GM18858 (cell line): ENCODE measurements around the gene LTBP1.

Experiments
- ATAC-seq: cut with Tn5 transposase; IDR thresholded peaks from one replicate; pipeline ENCODE4 v1.9.1; 2021; ENCODE audit not compliant: unreplicated experiment

Gene LTBP1

DNA sequence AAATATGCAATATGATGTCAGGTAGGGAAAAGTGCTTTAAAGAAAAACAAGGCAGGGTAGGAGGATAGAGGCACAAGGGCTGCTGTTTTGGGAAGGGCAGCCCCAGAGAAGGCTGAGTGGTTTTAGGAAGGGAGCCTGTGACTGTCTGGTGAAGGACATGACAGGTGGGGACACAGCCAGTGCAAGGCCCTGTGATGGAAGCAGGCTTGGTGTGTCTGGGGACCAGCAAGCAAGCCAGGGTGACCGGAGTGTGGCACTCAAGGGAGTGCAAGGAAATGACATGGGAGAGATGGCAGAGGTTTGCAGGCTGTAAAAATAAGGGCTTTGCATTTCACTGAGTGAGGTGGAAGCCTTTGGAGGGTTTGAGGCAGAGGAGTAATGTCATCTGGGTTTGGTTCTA lies 62.0 kb downstream of the LTBP1 start:
- no peak for ATAC-seq

DNA sequence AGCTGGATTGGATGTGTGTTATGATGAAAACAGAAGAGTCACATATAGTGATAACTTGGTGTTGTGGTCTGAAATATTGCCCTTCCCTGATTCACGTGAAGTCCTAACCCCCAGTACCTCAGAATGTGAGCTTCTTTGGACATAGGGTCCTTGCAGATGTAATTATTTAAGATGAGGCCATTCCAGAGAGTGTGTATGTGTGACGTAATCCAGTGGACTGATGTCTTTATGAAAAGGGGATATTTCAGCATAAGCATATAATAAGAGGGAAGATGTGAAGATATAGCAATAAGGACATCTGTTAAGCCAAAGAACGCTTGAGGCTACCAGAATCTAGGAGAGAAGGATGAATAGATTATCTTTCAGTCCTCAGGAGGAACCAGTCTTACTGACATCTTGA lies 62.5 kb downstream of the LTBP1 start:
- no peak for ATAC-seq

DNA sequence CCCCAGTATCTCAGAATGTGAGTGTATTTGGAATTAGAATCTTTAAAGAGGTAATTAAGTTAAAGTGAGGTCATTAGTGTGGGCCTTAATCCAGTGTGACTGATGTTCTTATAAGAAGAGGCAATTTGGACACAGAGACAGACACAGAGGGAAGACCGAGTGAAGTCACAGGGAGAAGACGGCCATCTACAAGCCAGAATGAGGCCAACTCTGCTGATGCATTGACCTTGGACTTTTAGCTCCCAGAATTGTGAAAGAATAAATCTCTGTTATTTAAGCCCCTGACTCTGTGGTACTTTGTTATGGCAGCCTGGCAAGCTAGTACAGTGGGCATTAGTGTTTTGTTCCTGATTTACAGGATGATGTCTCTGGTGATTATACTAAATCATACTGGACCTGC lies 64.6 kb downstream of the LTBP1 start:
- no peak for ATAC-seq

DNA sequence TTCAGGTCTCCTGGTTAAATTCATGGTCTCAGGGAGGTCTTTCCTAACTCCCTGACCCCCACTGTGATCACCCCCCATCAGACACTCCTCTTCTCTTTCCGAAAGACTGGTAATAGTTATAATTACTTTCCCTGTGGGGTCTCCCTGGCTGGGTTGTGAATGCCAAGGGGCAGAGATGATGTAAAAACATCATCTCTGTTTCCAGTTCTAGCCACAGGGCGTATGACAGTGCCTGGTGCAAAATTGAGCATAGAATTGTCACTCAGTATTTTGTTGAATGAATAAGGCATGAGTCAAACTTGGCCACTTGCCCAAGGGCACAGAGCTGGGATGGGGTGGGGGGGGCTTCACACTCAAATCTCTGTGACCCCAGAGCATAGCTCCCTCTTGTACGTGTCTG lies 65.2 kb downstream of the LTBP1 start:
- ATAC-seq: no peak

DNA sequence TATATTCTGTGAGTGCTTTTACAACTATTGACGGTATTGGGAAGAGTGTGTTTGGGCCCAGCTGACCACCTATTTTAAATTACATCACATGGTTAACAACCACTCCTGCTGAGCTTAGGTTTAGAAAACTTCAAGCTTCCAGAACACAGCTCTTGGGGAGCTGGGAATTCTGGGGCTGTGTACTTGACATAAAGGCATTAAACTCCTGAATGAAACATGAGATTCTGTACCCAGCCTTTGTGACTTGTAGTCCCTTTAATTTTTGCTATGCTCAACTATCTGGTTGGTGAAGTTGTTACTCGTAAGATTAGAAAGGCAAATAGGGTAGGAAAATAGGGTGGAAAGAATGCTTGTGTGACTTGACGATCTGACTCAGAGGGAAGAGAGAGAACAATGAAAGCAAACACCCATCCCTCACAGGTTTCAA lies 66.9 kb downstream of the LTBP1 start:
- ATAC-seq: no peak

DNA sequence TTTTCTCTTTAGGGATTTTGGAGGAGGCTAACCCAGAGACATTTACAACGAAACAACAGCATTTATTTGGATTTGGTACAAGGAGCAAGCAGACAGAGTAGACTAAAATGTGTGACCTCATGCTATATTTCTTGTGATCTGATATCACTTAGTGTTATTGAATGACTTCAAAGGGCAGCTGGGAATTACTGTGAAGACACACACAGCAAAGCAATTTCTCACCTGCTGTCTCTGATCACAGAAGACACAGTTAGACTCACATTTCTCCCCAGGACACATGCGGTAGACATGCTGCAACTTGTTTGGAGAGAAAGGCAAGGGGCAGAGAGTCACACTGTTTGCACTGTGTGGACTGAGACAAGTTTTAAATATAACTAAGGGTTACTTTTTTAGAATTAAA lies 67.5 kb downstream of the LTBP1 start:
- ATAC-seq: no peak

DNA sequence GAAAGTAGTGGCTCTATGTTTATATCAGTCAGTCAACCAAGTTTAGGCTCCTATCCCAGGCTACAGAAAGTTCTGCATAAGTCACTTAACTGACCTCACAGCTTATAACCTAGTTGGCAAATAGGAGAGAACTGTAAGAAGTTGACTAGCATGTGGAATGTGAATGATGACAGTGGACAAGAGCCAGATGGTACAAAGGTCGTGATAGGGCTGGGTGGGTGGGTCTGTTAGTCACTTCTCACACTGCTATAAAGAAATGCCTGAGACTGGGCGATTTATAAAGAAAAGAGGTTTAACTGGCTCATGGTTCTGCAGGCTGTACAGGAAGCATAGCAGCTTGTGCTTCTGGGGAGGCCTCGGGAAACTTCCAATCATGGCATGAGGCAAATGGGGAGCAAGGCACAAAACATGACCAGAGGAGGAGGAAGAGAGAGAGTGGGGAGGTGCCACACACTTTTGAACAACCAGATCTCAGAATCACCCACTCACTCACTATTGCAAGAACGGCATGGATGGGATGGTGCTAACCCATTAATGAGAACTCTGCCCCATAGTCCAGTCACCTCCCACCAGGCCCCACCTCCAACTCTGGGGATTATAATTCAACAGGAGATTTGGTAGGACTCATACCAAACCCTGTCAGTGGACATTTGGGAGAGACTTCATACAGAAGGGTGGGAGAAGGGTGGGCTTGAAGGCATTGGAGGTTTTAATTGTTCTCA lies 68.8 kb downstream of the LTBP1 start:
- no peak for ATAC-seq

DNA sequence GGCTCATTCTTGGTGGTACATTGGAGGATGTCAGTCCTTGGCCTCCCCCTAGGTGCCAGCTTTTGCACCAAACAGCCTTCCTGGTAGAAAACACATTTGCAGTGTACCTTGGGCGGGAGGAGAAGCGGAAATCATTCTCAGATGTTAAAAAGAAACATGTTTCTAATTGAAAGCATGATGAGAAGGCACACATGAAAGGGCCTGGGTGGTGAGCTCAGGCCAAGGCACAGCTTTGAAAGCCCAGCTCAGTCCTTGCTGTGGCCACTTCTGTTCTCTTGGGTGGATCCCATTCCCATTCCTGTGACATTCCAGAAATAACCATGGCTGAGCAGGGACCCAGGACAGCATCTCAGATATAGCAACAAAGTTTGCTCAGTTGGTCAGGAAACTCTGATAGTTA lies 71.5 kb downstream of the LTBP1 start:
- no peak for ATAC-seq

DNA sequence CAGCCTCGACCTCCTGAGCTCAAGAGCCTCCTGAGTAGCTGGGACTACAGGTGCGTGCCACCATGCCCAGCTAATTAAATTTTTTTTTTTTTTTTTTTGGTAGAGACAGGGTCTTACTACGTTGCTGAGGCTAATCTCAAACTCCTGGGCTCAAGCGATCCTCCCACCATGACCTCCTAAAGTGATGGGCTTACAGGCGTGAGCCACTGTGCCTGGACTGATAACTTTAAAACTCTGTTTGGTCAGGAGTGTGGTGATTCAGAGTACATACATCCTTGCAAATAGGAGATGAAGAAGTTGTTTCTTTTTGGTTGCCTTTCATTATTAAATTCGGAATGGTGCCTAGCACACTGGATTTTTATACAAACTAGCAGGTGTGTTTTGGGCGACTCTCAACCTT lies 73.0 kb downstream of the LTBP1 start:
- ATAC-seq: no peak

DNA sequence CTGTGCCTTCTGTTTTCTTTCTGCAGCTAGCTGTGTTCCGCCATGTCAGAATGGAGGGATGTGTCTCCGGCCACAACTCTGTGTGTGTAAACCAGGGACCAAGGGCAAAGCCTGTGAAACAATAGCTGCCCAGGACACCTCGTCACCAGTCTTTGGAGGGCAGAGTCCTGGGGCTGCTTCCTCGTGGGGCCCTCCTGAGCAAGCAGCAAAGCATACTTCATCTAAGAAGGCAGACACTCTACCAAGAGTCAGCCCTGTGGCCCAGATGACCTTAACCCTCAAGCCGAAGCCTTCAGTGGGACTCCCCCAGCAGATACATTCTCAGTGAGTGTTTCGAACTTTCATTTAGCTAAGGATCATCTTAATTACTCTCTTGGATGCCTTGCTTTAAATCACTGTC lies 74.1 kb downstream of the LTBP1 start:
- no peak for ATAC-seq

DNA sequence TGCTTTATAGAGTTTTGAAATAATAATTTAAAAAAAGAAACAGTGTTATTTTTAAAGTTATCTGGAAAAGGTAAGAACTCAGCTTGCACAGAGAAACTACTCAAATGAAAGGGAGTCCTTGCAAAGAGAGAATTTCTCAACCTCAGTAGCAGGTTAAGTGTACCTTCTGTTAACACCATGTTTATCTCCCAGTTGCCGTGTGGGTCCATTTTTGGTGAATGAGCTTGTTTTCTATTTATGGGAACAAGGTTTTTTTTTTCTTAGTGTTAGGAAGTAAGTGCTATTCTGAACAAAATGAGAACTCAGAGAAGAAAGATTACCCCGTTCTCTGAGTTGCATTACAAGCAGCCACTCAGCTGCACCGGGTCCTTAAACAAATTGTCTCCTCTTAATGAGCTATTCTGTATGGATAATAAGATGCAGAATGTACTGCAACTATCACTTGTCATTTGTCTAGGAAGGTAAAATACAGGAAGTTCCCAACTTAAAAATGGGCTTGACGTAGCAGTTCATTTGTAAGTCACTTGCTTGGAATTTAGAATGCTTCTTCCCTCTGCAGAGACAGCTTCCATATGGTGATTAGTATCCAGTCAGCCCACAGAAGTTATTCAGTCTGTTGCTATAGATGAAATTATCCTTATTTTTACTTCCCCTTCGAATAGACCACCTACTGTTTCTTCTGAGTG lies 74.9 kb downstream of the LTBP1 start:
- ATAC-seq: no peak

DNA sequence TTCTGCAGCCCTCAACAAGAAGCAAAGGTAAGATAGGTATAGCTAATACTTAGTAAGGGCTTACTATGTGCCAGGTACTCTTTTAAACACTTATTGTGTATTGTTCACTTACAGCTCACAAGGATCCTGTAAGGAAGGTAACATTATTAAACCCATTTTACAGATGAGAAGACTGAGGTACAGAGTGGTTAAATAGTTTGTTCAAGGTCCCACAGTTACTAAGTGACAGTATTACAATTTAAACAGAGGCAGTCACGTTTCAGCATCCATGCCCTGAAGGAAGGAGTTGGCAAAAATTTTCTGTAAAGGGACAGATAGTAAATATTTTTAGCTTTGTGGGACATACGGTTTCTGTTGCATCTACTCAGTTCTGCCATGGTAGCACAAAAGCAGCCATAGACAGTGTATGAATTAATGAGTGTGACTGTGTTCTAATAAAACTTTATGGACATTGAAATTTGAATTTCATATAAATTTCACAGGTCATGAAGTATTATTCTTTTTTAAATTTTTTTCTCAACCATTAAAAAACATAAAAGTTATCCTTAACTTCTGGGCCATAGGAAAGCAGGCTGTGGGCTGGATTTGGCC lies 75.7 kb downstream of the LTBP1 start:
- ATAC-seq: no peak

DNA sequence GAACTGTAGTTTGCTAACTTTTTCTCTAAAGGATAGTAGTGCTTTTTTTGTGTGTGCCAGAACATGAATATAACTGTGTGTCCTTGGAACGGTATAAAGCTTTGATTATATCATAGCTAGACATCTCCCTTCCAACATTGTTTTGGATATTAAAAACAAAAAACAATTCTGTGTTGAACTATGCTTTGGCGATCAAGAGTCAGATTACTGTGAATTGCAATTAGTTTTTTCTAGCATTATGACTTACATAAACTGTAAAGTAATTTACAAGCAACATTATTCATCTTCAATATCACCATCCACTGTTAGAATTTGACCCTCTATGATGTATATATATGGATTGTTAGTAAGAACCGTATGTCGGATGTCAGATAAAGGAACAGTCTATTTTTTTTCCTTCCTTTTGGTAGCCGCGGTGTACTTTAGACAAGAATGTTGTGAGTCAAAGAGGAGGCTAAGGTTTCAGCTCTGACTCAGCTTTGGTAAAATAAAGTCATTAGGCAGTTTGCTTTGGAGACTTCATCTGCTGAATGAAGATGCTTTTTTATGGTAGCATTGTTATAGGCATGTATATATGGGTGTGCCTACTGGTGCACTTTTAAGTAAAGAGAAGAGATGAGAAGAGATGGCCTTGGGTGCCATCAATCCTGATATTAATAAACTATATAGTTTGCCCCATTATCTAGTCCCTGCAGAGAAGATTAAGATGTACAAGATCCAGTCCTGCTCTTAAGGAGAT lies 76.4 kb downstream of the LTBP1 start:
- ATAC-seq: no peak

DNA sequence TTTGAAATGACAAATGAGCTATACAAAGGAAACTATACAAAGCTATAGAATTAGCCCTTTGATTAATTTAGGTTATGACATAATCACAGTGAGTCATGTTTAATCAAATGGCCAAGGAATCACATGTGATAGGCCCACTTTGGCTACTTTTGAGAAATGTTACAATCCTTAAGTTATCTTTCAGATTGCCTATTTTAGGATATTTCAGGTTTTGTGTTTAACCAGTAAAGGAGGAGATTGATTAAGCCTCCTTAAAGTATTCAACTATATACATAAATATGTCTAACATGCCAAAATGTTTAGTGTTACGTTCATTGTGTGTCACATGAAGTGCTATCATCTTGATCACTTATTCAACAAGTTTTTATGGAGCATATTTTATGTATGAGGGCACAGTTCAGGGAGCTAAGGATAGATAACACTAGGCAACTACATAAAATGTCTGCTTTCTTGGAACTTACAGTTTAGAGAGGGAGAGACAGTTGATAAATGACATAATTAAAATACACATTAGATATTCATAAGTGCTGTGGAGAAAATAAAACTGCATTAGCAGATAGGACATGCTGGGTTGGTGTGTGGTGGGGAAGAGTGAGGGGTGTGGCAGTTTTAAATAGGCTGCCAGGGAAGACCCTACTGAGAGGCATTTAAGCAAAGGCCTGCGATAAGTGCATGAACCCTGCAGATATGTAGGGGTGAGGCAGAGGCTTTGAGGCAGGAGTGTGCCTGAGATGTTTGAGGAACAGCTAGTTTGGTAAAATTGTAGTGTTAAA lies 77.2 kb downstream of the LTBP1 start:
- no peak for ATAC-seq

DNA sequence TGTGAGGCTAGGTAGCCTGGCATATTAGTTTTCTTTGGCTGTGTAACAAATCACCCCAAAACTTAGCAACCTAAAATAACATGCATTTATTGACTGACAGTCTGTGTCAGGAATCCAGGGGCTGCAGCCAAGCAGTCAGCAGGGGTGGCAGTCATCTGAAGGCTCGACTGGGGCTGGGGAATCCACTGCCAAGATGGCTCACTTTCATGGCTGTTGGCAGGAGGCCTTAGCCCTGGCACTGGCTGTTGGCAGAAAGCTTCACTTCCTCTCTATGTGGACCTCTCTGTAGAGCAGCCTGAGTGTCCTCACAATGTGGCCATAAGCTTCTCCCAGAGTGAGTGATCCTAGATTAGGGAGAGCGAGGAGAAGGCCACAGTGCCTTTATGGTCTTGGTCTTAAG lies 78.0 kb downstream of the LTBP1 start:
- no peak for ATAC-seq

DNA sequence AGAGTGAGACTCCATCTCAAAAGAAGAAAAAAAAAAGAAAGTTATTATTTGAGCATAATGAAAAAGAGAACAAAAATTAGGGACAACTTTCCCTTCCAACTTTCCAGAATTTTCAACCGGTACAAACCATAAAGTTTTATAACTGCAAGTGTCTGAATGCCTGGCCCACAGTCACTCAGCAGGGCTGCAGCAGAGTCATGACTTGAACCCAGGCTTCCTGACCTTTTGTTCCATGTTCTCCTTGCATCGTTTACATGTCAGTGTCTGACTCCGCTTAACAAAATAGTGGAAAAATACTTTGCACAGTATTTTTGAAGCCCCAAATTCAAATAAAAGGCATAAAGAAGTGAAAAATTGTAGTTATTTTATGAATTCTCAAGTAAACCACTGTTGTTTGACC lies 82.7 kb downstream of the LTBP1 start:
- no peak for ATAC-seq

DNA sequence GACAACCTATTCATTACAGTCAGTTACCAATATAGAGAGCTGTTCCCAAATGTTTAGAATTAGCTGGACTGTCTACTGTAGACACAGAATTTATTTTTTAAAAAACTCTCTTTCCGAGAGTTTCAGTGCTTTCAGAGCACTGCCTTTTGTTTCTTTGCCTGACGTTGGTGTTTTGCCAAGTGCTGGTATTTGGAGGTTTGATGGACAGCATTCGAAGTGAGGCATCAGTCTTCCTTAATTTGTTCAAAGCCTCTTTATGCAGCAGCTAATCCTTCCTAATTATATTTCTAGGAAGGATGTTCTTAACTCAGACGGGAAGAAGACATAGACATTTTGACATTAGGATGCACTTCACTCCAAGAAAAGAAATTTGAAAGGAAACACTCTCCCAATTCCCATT lies 83.2 kb downstream of the LTBP1 start:
- ATAC-seq: no peak

DNA sequence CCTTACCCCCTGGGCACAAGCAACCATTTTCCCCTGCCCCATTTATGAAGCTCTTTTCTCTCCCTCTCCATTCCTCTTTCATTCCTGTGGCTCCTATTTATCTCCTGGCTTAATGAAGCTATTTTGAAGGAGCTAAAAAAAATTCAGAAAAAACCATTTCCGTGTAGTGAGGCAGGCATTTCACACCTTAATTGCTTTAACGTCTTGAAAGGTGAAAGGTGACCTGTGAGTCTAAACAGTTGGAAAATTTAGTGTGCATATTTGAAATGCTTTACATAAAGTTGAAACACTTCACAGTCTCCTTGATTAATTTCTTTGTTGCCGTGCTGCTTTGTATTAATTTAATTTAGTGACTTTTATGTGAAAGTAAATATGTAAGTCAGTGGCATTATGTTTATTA lies 83.6 kb downstream of the LTBP1 start:
- no peak for ATAC-seq

DNA sequence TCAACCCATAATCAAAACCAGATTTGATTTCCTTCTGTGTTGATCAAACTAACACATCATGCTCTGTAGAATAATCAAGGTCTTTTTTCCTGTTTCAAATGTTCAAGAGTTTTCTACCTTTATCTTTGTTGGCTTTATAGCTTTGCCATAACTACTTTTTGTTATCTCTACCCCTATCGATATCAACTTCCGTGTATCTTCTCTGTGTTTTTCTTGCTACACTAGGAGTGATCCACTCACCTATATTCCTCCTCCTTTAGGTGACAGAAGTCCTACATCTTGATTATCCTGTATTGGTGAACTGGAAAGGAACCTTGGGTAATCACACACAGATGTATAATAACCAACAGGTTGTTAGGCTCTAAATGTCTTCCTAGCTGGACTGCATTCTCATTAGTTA lies 85.5 kb downstream of the LTBP1 start:
- no peak for ATAC-seq

DNA sequence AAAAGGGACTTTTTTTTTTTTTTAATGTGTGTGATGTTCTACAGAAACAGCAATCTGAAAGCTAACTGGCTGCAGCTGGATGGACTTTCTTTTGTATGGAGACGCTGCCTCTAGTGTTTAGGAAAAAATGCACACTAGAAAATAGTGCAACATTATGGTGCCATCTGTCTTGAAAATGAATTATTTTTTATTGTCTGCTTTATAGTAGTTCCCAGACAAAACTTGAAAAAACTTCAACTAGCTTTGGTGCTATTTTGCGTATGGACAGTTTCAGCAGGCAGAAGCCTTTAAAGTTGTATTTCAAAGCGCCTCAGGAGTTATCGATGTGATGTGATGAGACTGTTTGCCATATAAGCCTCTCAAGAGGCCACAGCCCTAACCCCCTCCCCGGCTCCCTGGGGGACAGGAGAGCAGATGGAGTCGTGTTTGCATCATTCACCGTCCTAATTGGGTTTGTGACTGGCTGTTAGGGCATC lies 86.9 kb downstream of the LTBP1 start:
- ATAC-seq: no peak

DNA sequence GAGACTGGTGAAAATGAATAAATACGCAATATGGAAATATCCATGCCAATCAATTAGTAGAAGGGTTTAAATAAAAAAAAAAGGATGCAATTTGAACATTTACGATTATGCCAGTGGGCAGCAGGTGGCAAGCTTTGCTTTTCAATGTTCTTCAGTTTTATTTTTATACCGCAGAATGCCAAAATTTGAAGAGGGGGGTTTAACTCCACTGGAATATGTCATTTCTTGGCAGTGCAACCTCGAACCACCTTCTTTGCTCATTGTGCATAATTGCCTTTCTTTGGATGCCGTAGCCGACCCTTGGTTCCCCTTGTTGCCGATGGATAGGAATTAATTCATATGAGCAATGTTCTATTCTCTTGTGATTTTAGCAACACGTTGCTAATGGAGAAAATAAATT lies 88.0 kb downstream of the LTBP1 start:
- no peak for ATAC-seq
